ENCODE results near the gene DPF3.

GRCh38 chr14:72754949-72755348 lies 139.0 kb downstream of the DPF3 start:
- TF ChIP-seq CTCF (IDR thresholded peaks at IDR 0.05) (no peak), POLR2AphosphoS5 (IDR thresholded peaks at IDR 0.05; ENCODE audit: low read depth, low read length) (no peak), REST (IDR thresholded peaks at IDR 0.05; ENCODE audit: insufficient read depth in 1 of 2, low read depth in 2 of 2, low read length in 1 of 2) (no peak), TCF7L2 (IDR thresholded peaks at IDR 0.05; ENCODE audit: low read depth, low read length) (no peak)
